ENCODE measurements around the gene YPEL4. TPM values are rescaled to one million over a fixed set of nuclear protein-coding genes. Genes with fewer than 3 reads are reported as not detected.
A peak's percentile ranks its signal among the peaks of the same experiment; 100 is the strongest.

The YPEL4 gene
- total RNA-seq, 1 experiment from 2014 or later, result 0.16 TPM

GRCh38 chr11:57680552-57680874 is 30.8 kb upstream of the YPEL4 start:
- H3K27ac Mint-ChIP-seq (ENCODE audit: low read depth, unreplicated experiment), result peak overlapping the region; percentile 7
- BruUV-seq (replicated peaks), result no TSS peak
- H3K9me3 Mint-ChIP-seq (ENCODE audit: unreplicated experiment), result no peaks in the 10 kb centered on the region
- ChIA-PET CTCF (interaction anchor here (1.5 kb wide), 1 partner anchor 153 kb away, joined by 4 read pairs; no protein-coding TSS in a partner anchor), POLR2A (interaction anchor here (0.8 to 1.8 kb wide), 2 partner anchors 14 to 24 kb away, joined by 3 to 7 read pairs; no protein-coding TSS in a partner anchor)
- H3K4me1 Mint-ChIP-seq (ENCODE audit: insufficient read depth, unreplicated experiment), result peaks cover 9% of the 10 kb centered on the region
- peak; percentile 35 for DNase-seq (ENCODE audit: unreplicated experiment)
- no peaks in the 10 kb centered on the region for H3K27me3 Mint-ChIP-seq (ENCODE audit: insufficient read depth, unreplicated experiment)
- intact Hi-C loops (cut with micrococcal nuclease), result no loop called here
- no peak overlapping the region for H3K4me3 Mint-ChIP-seq (ENCODE audit: unreplicated experiment)
- peaks cover 83% of the 10 kb centered on the region for H3K36me3 Mint-ChIP-seq (ENCODE audit: insufficient read depth, unreplicated experiment)
- TF ChIP-seq CTCF (IDR thresholded peaks at IDR 0.05; ENCODE audit: unreplicated experiment), result no peak

DNA sequence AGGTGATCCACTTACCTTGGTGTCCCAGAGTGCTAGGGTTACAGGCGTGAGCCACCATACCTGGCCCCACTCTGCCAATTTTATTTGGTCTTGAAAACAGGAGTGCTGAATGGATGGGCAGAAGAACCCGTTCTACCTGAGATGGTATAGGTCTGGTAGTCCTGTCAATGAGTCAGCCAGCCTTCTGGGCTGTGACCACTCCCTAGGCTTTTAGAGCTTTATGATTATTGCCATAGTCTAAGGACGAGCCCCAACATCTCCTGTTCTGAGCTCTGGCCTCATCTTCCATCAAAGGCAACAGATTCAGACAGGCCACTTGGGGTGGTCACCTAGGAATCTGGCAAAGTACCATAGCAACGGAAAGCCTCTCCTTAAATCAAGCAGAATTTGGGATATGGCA is 29.7 kb upstream of the YPEL4 start:
- Mint-ChIP-seq H3K27ac (ENCODE audit: low read depth, unreplicated experiment) (no peak overlapping the region), H3K4me1 (ENCODE audit: insufficient read depth, unreplicated experiment) (peaks cover 15% of the 10 kb centered on the region), H3K36me3 (ENCODE audit: insufficient read depth, unreplicated experiment) (peaks cover 78% of the 10 kb centered on the region), H3K4me3 (ENCODE audit: unreplicated experiment) (no peak overlapping the region), H3K9me3 (ENCODE audit: unreplicated experiment) (no peaks in the 10 kb centered on the region), H3K27me3 (ENCODE audit: insufficient read depth, unreplicated experiment) (no peaks in the 10 kb centered on the region)
- no peak for TF ChIP-seq CTCF (IDR thresholded peaks at IDR 0.05; ENCODE audit: unreplicated experiment)
- intact Hi-C loops (cut with micrococcal nuclease), result no loop called here
- no TSS peak for BruUV-seq (replicated peaks)
- CTCF ChIA-PET, result no interaction called here
- POLR2A ChIA-PET, result interaction anchor here (1.8 kb wide), 1 partner anchor 13 kb away, joined by 7 read pairs; no protein-coding TSS in a partner anchor
- DNase-seq (ENCODE audit: unreplicated experiment), result no peak

DNA sequence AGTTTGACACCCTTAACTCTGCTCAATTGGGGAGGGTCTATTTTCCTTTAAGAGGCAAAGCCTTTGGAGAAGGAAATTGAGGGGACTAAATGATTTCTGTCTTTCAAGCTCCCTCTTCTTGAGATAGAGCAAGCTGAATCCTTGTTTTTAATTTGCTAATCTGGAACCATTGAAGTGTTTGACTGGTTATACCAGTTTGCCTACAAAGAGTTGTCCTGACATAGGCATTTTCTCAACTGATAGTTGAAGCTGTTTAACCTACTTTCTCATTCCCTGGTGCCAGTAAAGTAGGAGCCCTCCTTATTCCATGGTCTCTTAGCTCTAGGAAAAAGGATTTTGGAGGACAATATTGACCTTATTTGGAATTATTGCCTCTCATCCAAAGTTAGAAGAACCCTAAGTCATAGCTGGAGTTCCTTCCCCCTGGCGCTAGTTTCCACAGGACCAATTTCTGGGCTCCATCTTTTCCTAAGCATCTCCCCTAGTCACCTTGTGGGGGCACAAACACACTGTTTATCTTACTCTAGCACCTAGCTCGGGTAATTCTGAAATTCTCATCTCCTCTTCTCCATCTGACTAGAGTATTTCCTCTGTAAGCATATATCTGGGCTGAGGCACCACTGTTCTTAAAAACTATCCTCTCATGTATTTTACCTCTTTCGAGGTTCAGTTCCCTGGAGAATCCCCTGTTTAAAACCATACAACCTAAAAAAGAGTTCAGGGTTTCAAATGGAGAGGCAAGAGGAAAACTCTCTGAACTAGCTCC is 25.6 kb upstream of the YPEL4 start:
- POLR2A ChIA-PET, result interaction anchor here (0.5 to 1.1 kb wide), 4 partner anchors 8 to 350 kb away, joined by 3 to 6 read pairs (median 4); no protein-coding TSS in a partner anchor
- H3K9me3 Mint-ChIP-seq (ENCODE audit: unreplicated experiment), result no peaks in the 10 kb centered on the region
- TF ChIP-seq CTCF (IDR thresholded peaks at IDR 0.05; ENCODE audit: unreplicated experiment), result no peak
- no TSS peak for BruUV-seq (replicated peaks)
- no peak overlapping the region for H3K4me3 Mint-ChIP-seq (ENCODE audit: unreplicated experiment)
- no peak overlapping the region for H3K27ac Mint-ChIP-seq (ENCODE audit: low read depth, unreplicated experiment)
- peaks cover 18% of the 10 kb centered on the region for H3K4me1 Mint-ChIP-seq (ENCODE audit: insufficient read depth, unreplicated experiment)
- intact Hi-C loops (cut with micrococcal nuclease), result no loop called here
- CTCF ChIA-PET, result interaction anchor here (0.5 to 1.6 kb wide), 3 partner anchors 35 to 146 kb away, joined by 3 to 4 read pairs (median 3); no protein-coding TSS in a partner anchor
- no peaks in the 10 kb centered on the region for H3K27me3 Mint-ChIP-seq (ENCODE audit: insufficient read depth, unreplicated experiment)
- no peak for DNase-seq (ENCODE audit: unreplicated experiment)
- H3K36me3 Mint-ChIP-seq (ENCODE audit: insufficient read depth, unreplicated experiment), result peaks cover 75% of the 10 kb centered on the region

DNA sequence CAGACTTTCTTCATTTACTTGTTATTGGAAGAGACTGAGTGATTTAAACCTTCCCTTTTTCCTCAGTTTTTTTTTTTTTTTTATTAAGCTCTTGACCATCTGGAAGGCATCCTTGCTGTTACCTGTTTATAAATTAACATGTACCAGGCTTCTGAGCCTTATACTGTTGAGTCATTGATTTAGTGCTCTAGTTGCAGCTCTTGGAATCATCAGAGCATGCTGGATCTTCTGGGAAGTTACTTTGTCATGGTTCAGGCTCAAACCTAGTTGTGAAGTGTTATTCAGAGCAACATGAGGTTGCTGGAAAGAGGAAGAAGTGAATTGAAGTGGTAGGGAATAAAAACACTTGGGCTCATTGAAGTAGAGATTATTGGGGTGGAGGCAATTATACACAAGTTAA is 24.5 kb upstream of the YPEL4 start:
- TF ChIP-seq CTCF (IDR thresholded peaks at IDR 0.05; ENCODE audit: unreplicated experiment), result no peak
- BruUV-seq (replicated peaks), result no TSS peak
- intact Hi-C loops (cut with micrococcal nuclease), result no loop called here
- no peaks in the 10 kb centered on the region for H3K9me3 Mint-ChIP-seq (ENCODE audit: unreplicated experiment)
- no peak overlapping the region for H3K4me3 Mint-ChIP-seq (ENCODE audit: unreplicated experiment)
- H3K27ac Mint-ChIP-seq (ENCODE audit: low read depth, unreplicated experiment), result peak overlapping the region; percentile 21
- CTCF ChIA-PET, result interaction anchor here (0.7 to 1.6 kb wide), 3 partner anchors 33 to 145 kb away, joined by 3 to 4 read pairs (median 3); no protein-coding TSS in a partner anchor
- POLR2A ChIA-PET, result no interaction called here
- no peak for DNase-seq (ENCODE audit: unreplicated experiment)
- peaks cover 24% of the 10 kb centered on the region for H3K4me1 Mint-ChIP-seq (ENCODE audit: insufficient read depth, unreplicated experiment)
- peaks cover 70% of the 10 kb centered on the region for H3K36me3 Mint-ChIP-seq (ENCODE audit: insufficient read depth, unreplicated experiment)
- no peaks in the 10 kb centered on the region for H3K27me3 Mint-ChIP-seq (ENCODE audit: insufficient read depth, unreplicated experiment)
